Dedifferentiated amniotic fluid mesenchymal stem cell (primary cell): ENCODE results near the gene FOXF2.
"Not testable (repeated sequence)": the region's sequence is repeated elsewhere in the genome, so short reads cannot be mapped to it uniquely, and the experiment has no call there.

Source experiments
- DNase-seq: peaks from one replicate; pipeline ENCODE4 v3.0.0-alpha.2; 2016; ENCODE audit errors: extremely low spot score

The FOXF2 gene

GRCh38 chr6:1389369-1390132, at the start of gene FOXF2:
FOXF2 (plus strand) TSS chr6:1389576; CDS start chr6:1389948, 372 bp downstream.
- DNase-seq = no peak

GRCh38 chr6:1346101-1346500, 43.3 kb upstream of the FOXF2 start:
- DNase-seq = no peak

GRCh38 chr6:1346558-1347091, 42.8 kb upstream of the FOXF2 start:
- DNase-seq = no peak

- DNase-seq = no peak
Observed at GRCh38 chr6:1347161-1347560, 42.2 kb upstream of the FOXF2 start.

DNA sequence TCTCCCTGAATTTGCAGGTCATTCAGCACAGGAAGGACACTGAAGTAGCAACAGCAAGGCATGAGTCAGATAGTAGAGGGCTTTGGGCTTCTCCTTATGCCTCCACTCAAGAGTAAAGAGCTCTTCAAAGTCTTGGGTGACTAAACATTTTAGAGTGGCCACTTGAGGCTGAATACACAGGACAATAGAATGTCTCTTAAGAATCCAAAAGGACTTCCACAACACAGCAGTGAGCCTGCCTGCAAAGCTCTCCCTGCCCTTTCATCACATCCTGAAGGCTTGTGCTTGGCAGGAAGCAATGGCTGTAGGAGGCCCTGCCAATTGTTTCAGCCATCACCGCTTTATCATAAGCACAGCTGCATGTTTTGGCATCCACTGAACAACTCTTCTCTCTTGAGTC, 40.7 kb upstream of the FOXF2 start:
- no peak for DNase-seq

- no peak for DNase-seq
Observed at GRCh38 chr6:1349655-1350054, 39.7 kb upstream of the FOXF2 start.

DNA sequence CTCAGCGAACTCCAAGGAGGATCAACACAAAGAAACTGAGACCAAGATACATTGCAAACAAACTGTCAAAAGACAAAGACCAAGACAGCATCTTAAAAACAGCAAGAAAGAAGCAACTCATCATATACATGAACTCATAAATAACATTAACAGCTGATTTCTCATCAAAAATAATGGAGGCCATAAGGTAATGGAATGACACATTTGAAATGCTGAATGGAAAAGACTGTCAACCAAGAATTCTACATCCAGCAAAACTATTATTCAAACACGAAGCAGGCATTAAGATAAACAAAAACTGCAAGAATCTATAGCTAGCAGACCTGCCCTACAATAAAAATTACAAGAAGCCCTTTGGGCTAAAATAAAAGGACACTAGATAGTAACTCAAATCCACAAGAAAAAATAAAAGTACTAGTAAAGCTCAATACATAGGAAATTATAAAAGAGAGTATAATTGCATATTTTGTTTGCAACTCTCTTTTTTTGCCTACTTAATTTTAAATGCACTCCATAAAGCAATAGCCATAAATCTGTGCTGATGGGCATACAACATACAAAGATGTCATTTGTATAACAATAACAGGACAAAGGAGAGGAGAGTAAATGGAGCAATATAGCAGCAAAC, 37.9 kb upstream of the FOXF2 start:
- no peak for DNase-seq

- not testable (repeated sequence) for DNase-seq
Observed at GRCh38 chr6:1355068-1355467, 34.3 kb upstream of the FOXF2 start.

- not testable (repeated sequence) for DNase-seq
Observed at GRCh38 chr6:1361717-1362116, 27.7 kb upstream of the FOXF2 start.

GRCh38 chr6:1362643-1363042, 26.7 kb upstream of the FOXF2 start:
- no peak for DNase-seq

- DNase-seq = no peak
Observed at GRCh38 chr6:1363298-1363697, 26.1 kb upstream of the FOXF2 start.

GRCh38 chr6:1363729-1364572, 25.4 kb upstream of the FOXF2 start:
- no peak for DNase-seq

DNA sequence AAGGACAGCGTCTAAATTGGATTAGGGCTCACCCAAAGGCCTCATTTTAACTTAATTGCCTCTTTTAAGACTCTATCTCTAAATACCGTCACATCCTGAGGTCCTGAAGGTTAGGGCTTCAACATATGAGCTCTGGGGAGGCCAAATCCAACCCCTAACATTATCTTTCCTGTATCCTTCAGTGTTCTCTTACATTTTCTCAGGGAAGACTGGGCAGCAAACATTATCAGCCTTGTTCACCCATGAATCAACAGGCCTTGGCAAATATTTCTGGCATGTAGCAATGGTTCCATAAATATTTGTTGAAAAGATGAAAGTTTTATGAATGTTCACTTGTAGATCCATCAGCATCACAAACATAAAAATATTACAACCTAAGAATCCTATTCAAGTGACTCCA, 24.6 kb upstream of the FOXF2 start:
- no peak for DNase-seq

DNA sequence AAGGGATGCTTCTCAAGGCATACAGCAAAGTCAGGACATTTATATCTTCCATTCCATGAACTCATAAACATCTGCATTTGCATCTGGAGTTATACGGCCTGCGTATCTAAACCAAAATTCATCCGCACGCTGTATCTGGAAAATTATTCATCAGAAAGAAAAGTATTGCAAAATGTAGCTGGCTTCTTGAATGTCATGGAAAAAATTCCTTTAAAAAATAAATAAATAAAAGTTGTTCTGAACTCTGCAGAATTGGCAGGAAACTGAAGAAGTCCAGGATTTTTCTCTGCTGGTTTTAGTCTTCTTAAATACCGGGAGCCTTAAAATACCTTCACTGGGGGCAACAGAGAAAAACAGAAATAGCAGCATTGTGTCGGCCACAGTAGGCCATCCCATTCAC, 23.7 kb upstream of the FOXF2 start:
- DNase-seq = no peak

- no peak for DNase-seq
Observed at GRCh38 chr6:1367771-1368170, 21.6 kb upstream of the FOXF2 start.

DNA sequence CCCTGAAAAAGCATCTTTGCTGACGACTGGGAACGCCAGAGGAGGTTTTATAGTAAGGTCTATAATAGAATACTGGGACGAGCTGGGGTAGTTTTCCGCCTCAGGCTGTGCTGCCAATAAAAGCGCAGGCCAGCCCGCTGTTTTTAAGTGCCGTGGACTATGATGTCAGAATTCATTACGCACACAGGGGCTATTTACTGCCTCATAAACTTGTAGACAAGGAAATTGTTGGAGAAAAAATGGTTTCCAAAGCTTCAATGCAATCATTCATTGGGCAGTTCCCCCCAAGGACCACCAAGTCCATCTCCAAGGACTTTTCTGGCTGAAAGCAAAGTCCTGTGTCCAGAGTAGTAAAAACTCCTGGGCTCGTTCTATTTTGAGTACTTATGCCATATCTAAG, 20.4 kb upstream of the FOXF2 start:
- no peak for DNase-seq

DNA sequence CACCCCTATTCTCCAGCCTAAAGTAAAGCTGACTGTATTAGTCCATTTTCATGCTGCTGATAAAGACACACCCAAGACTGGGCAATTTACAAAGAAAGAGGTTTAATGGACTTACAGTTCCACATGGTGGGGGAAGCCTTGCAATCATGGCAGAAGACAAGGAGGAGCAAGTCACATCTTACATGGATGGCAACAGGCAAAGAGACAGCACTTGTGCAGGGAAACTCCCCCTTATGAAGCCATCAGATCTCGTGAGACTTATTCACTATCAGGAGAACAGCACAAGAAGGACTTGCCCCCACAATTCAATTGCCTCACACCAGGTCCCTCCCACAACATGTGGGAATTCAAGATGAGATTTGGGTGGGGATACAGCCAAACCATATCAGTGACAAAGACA, 19.7 kb upstream of the FOXF2 start:
- not testable (repeated sequence) for DNase-seq

- no peak for DNase-seq
Observed at GRCh38 chr6:1371933-1372332, 17.4 kb upstream of the FOXF2 start.

DNA sequence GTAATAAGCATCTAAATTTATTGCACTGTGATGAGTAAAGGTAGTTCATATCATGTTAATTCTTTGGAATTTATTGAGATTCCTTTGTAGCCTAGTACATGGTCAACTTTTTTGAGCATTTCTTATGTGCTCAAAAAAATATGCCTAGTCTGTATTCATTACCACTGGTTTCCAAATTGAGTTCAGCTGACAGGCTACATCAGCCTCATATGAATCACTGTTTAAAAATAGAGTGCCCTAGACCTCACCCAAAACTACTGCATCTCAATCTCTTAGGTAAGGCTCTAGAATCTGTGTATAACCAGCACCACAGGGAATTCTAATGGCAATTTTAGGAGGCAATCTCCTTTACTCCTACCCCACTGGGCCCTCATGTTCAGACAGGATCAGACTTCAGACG, 16.7 kb upstream of the FOXF2 start:
- DNase-seq = no peak

GRCh38 chr6:1376653-1377052, 12.7 kb upstream of the FOXF2 start:
- no peak for DNase-seq

DNA sequence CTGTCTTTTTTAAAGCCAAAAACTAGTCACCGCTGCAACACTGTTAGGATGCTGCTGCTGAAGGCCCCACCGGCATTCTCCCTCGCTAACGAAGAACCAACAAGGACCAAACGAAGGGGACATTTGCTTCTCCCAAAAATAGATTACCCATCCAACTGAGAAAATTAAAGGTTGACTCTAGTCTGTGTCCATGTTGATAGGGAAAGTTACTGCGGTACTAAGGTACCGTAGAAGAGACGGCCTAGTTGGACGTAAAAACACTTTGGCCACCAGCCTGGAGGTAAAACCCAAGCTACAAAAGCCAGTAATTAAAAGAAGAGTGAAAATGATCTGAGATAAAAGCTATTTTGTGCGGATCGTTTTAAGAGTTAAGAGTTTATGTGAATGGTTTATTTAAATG, 11.8 kb upstream of the FOXF2 start:
- DNase-seq = no peak
